ENCODE data around the gene TSR2. TPM values are rescaled to one million over a fixed set of nuclear protein-coding genes. Genes with fewer than 3 reads are reported as not detected.

TSR2 gene
- total RNA-seq: 13.6 TPM

- peak; percentile 87 for DNase-seq
These were observed at the start of gene TSR2 for GRCh38 chrX:54439960-54440871. Gene TSR2 (plus strand): TSS chrX:54440404. CDS start chrX:54440422, 18 bp downstream.

DNA sequence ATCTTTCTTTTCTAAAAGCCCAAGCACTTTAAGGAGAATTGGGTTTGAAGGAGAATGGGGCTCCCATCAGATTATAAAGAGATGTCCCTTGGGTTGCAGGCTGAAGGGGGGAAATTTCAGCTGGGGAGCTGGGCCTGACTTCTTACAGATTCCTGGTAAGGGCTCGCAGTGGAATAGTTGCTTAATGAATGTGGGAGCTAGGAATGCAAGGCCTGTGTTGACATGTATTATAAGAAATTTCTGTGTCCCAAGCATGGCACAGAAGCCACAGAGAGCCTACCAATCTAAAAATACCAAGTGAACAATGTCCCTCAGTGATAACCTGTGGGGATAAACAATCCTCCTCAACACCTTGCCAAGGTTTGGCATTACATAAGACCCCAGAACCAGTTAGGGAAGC, 43.1 kb upstream of the TSR2 start:
- no peak for DNase-seq

- DNase-seq: no peak
These were observed 32.9 kb upstream of the TSR2 start for GRCh38 chrX:54407266-54407665.

GRCh38 chrX:54411732-54412131, 28.5 kb upstream of the TSR2 start:
- DNase-seq: no peak

GRCh38 chrX:54413753-54414152, 26.5 kb upstream of the TSR2 start:
- no peak for DNase-seq

DNA sequence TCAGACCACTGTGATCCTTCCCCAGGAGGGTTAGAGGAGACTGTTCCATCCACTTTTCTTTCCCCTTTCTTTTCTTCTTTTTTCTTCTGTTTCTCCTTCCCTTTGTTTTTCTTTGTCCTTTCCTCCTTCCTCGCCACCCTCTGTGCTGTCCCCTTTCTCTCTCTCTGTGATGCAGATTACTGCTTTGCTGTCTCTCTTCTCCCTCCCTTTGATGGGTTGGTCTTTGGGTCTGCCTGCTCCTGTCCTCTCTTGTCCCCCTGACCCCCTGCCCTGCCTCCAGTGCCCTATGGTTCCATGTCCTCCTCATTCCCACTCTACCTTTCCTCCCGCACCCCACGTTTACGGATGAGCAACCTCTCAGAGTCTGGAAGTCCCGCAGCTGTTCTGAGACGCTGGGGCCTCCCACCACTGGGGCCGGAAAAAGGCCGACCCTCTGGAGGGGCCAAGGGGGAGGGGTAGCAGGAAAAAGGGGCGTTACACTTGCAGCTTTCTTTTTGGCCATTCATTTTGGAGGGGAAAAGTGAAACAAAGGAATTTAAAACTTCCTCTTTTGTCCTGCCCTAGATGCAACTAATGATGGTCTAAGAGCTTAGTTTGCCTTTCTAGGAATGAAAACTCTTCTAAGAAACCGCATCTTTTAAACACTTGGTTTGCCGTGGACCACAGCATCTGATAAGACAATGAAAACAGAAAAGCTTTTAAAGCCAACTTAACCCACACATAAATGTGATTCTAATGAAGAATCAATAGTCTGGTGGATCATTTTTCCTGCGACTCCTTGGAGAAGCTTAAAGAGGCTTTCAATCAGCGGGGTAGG, 24.5 kb upstream of the TSR2 start:
- DNase-seq: no peak

DNA sequence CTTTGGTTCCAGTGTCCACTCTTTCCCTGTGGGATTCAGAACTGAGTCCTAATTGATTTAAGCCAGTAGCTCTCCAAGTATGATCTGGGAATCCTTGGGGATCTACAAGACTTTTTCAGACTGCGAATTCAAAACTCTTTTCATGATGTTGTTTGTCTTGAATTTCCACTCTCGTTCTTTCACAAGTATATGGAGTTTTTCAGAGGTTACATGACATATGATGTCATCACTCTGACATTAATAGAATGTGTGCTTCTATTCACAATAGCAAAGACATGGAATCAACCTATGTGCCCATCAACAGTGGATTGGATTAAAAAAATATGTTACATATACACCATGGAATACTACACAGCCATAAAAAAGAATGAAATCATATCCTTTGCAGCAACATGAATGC, 23.2 kb upstream of the TSR2 start:
- DNase-seq: no peak

GRCh38 chrX:54419559-54420302, 20.5 kb upstream of the TSR2 start:
- DNase-seq: no peak

- no peak for DNase-seq
These were observed 18.0 kb upstream of the TSR2 start for GRCh38 chrX:54422168-54422567.

- DNase-seq: no peak
These were observed 16.9 kb upstream of the TSR2 start for GRCh38 chrX:54423161-54423888.

- no peak for DNase-seq
These were observed 12.3 kb upstream of the TSR2 start for GRCh38 chrX:54427837-54428424.

DNA sequence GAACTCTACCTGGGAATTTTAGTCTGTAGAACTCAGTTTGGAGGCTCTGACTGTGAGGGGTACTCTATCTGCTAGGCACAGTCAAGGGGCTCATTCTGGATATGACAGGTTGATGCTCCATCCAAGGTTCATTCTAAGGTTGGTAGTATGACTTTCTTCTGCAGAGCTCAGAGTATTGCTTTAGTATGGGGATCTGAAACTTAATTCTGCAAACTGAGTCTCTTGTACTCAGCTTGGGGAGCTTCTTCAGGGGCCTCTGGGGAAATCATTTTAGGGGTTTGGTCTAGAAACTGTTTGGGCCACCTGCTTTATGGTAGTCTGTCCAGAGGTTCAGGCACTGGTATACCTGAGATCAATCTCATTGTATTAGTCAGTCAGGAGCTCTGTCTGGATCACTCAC, 9.7 kb upstream of the TSR2 start:
- DNase-seq: no peak

GRCh38 chrX:54435121-54435520, 5.1 kb upstream of the TSR2 start:
- no peak for DNase-seq

DNA sequence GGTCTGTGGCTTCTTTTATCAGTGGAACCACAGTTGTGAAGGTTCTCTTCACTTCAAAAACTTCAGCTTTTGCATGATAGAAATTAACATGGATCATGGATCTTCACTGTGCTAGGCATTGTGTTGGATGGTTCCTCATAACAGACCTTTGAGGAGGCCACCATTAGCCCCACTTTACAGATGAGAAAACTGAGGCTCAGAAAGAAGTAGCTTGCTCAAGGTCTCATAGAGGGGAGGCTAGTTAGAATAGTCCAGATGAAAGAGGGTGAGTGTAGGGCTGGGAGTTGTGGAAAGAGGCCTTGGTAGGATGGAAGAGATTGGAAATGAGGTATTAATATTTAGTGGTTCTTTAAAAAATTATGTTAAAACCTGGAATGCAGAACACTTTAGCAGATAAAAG, 2.6 kb downstream of the TSR2 start:
- DNase-seq: no peak

GRCh38 chrX:54444752-54445151, 4.5 kb downstream of the TSR2 start:
- no peak for DNase-seq

GRCh38 chrX:54446084-54446483, 5.9 kb downstream of the TSR2 start:
- DNase-seq: no peak

GRCh38 chrX:54447461-54447860, 7.3 kb downstream of the TSR2 start:
- DNase-seq: no peak

- DNase-seq: no peak
These were observed 9.7 kb downstream of the TSR2 start for GRCh38 chrX:54449929-54450328.

DNA sequence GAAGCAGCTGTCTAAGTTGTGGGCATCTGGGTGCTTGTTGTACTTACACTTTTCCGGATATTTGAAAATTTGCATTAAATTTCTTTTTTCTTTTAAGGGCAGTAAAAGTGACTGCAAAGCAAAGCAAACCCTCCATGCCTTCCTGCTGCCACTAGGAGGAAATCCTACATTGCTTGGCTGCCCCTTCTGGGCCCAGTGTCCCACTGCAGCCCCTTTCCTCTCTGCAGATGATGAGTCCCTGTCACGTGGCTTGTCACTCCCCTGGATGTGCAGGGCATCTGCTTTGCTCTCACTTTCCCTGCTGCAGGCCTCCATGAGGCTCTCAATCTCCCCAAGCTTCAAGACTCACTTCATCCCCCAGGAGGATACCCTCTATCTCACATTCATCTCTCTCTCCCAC, 12.7 kb downstream of the TSR2 start:
- DNase-seq: no peak

DNA sequence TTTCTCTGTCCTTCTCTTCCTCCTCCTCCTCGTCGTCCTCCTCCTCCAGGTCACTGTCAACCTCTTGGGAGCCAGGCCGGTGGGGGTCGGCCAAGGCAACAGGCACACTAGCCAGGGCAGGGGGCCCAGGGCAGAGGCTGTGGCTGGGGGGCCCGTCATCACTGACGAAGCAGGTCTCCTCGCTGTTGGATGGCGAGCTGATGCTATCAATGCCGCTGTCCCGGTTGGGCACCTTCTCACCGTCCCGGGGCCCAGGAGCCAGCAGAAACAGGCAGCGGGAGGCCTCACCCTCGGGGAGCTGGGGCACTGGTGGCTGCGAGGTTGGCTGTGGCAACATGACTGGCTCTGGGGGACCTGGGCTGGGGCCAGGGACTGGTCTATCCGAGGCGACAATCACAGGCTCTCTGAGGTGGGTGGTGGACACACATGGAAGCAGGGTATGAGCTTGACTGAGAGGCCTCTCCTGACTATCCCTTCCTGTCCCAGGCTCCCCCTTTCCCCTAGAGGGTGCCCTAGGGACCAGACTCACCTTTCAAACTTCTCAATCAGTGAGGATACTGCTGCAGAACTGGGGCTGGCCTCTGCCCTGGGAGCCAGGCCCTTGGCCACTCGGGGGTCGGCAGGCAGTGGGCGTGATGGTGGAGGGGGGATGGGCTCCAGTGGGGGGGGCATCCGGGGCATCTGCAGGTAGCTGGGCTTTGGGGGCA, 30.0 kb downstream of the TSR2 start:
- no peak for DNase-seq

Measured in skin of body (tissue), 2 donors.